Posterior vena cava (tissue), 2 donors: ENCODE results near the gene PAM. TPM values are rescaled to one million over a fixed set of nuclear protein-coding genes. Genes with fewer than 3 reads are reported as not detected.
"Not testable (repeated sequence)": the region's sequence is repeated elsewhere in the genome, so short reads cannot be mapped to it uniquely, and the experiment has no call there.

Experiments
- DNase-seq: peaks from one replicate; pipeline ENCODE4 v3.0.0-alpha.2; 2020; ENCODE audit warnings: low spot score
- intact Hi-C, 2 donors: fragments of 100-400 bp; cut with DNase I; formaldehyde crosslinking; loops; one replicate each; pipeline versions ENCODE4 v1.14.1 to v1.14.2; 2022 to 2023
- total RNA-seq, 2 donors: library from RNA; stranded (reverse); fragmentation: NEBNext Ultra II Directional; extraction: Animal tissue kit (Norgen Biotek cat#: 25700); gene quantifications; one replicate each; pipeline ENCODE4 v1.2.1, GENCODE V29; 2021
- donor health status: DM: yes; HTN: yes; CAD: no.
- donor health status: DM: yes; HTN: yes; CAD: no.

The PAM gene
- total RNA-seq, 2 donors from 2014 or later: 340 to 357 TPM

- DNase-seq: no peak
- intact Hi-C loops: no loop called here
Measured at GRCh38 chr5:103000089-103000488, 245.0 kb downstream of the PAM start.

GRCh38 chr5:103003872-103004271 is 248.8 kb downstream of the PAM start:
- intact Hi-C loops: no loop called here
- no peak for DNase-seq

- no peak for DNase-seq
- intact Hi-C loops: no loop called here
Measured at GRCh38 chr5:103005276-103005675, 250.2 kb downstream of the PAM start.

- no peak for DNase-seq
- intact Hi-C loops: no loop called here
Measured at GRCh38 chr5:103006921-103007320, 251.8 kb downstream of the PAM start.

GRCh38 chr5:103010168-103010567 is 255.1 kb downstream of the PAM start:
- intact Hi-C loops: no loop called here
- no peak for DNase-seq

GRCh38 chr5:103013933-103014552 is 258.9 kb downstream of the PAM start:
- intact Hi-C loops: no loop called here
- DNase-seq: no peak

GRCh38 chr5:103014983-103015382 is 259.9 kb downstream of the PAM start:
- intact Hi-C loops: no loop called here
- DNase-seq: no peak

GRCh38 chr5:103016167-103016566 is 261.1 kb downstream of the PAM start:
- intact Hi-C loops: no loop called here
- DNase-seq: no peak

GRCh38 chr5:103019804-103020203 is 264.7 kb downstream of the PAM start:
- DNase-seq: no peak
- intact Hi-C loops: no loop called here

- no peak for DNase-seq
- intact Hi-C loops: no loop called here
Measured at GRCh38 chr5:103021314-103021713, 266.2 kb downstream of the PAM start.

- DNase-seq: no peak
Measured at GRCh38 chr5:103027267-103027666, 272.2 kb downstream of the PAM start.

GRCh38 chr5:103031607-103032006 is 276.5 kb downstream of the PAM start:
- no peak for DNase-seq
- intact Hi-C loops: no loop called here

More at GRCh38 chr5:103027267-103027666, 272.2 kb downstream of the PAM start:
- intact Hi-C loops: no loop called here

GRCh38 chr5:103033696-103034095 is 278.6 kb downstream of the PAM start:
- no peak for DNase-seq
- intact Hi-C loops: no loop called here

- DNase-seq: no peak
- intact Hi-C loops: no loop called here
Measured at GRCh38 chr5:103034662-103035392, 279.7 kb downstream of the PAM start.

- no peak for DNase-seq
- intact Hi-C loops: no loop called here
Measured at GRCh38 chr5:103035701-103036100, 280.6 kb downstream of the PAM start.

- intact Hi-C loops: no loop called here
- no peak for DNase-seq
Measured at GRCh38 chr5:103036601-103037000, 281.5 kb downstream of the PAM start.

GRCh38 chr5:103037673-103038455 is 282.8 kb downstream of the PAM start:
- DNase-seq: no peak

GRCh38 chr5:103041071-103041676 is 286.1 kb downstream of the PAM start:
- intact Hi-C loops: loop anchor here in 1 of 2 donors (10.0 kb wide), 1 partner anchor 456 kb away; no protein-coding TSS in a partner anchor
- no peak for DNase-seq

More at GRCh38 chr5:103037673-103038455, 282.8 kb downstream of the PAM start:
- intact Hi-C loops: no loop called here

GRCh38 chr5:103046706-103047105 is 291.6 kb downstream of the PAM start:
- DNase-seq: not testable (repeated sequence)
- intact Hi-C loops: loop anchor here in 1 of 2 donors (10.0 kb wide), 1 partner anchor 462 kb away; no protein-coding TSS in a partner anchor
